ENCODE results near the gene SLC6A17. TPM values are rescaled to one million over a fixed set of nuclear protein-coding genes. Genes with fewer than 3 reads are reported as not detected.

Gene SLC6A17
- total RNA-seq, 2 donors from 2014 or later: 0.19 TPM; not detected in 1

DNA sequence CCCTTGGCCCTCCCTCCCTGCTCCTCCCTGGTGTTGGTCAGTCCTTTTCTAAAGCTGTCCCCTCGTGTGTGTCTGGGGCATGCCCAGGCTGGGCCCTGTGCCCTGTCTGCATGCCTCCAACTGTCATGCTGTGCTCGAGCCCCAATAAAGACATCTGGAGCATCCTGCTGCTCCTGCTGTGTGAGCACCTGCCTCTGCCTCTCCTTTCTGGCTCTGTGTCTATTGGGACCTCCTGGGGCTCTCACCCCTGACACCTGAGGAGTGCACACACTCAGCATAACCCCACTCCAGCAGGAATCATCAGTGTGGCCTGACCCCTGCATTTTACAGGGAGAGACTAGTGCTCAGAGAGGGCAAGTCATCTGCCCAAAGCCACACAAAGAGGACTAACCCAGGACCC is 83.6 kb downstream of the SLC6A17 start:
- no peak overlapping the region for H3K9ac ChIP-seq (ENCODE audit: low read depth in 2 of 2, low read length in 2 of 2)
- H3K36me3 ChIP-seq: no peaks in the 10 kb centered on the region
- H3K4me3 ChIP-seq: no peak overlapping the region
- no peak for DNase-seq
- no peaks in the 10 kb centered on the region for H3K4me1 ChIP-seq
- H3K9me3 ChIP-seq: no peaks in the 10 kb centered on the region
- TF ChIP-seq CTCF (IDR thresholded peaks at IDR 0.05): no peak
- H3K27ac ChIP-seq: no peak overlapping the region
- intact Hi-C loops (cut with DNase I): no loop called here
- no peaks in the 10 kb centered on the region for H3K27me3 ChIP-seq

DNA sequence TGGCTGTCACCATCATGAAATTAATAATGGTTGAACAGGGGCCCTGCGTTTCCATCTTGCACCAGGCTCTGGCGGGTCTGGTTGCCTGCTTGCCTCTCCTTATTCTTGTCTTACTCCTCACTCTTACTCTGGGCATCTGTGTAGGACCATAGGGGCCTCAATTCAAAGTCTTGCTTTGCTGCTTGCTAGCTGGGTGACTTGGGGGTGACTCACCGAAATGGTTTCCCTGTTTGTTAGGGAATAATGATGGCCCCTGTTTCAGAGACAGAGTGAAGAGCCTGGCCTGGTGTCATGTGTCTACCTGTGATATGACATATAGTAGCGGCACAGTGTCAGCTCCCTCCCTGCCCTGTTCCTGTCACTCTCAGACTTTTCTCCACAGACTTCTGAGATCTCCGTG is 84.4 kb downstream of the SLC6A17 start:
- Histone ChIP-seq H3K27me3 (no peaks in the 10 kb centered on the region), H3K27ac (no peak overlapping the region), H3K9me3 (no peaks in the 10 kb centered on the region), H3K4me1 (no peaks in the 10 kb centered on the region), H3K4me3 (no peak overlapping the region), H3K36me3 (no peaks in the 10 kb centered on the region), H3K9ac (ENCODE audit: low read depth in 2 of 2, low read length in 2 of 2) (no peak overlapping the region)
- TF ChIP-seq CTCF (IDR thresholded peaks at IDR 0.05): no peak
- DNase-seq: no peak
- intact Hi-C loops (cut with DNase I): no loop called here

- no peaks in the 10 kb centered on the region for H3K9me3 ChIP-seq
- intact Hi-C loops (cut with DNase I): no loop called here
Measured at GRCh38 chr1:110235181-110235833, 85.0 kb downstream of the SLC6A17 start.

GRCh38 chr1:110235834-110236682 is 85.8 kb downstream of the SLC6A17 start:
- H3K36me3 ChIP-seq: no peaks in the 10 kb centered on the region
- H3K27ac ChIP-seq: peak overlapping the region; percentile 15
- no peaks in the 10 kb centered on the region for H3K27me3 ChIP-seq
- no peak overlapping the region for H3K9ac ChIP-seq (ENCODE audit: low read depth in 2 of 2, low read length in 2 of 2)
- DNase-seq: no peak
- no peak for TF ChIP-seq CTCF (IDR thresholded peaks at IDR 0.05)
- H3K4me1 ChIP-seq: no peaks in the 10 kb centered on the region
- no peak overlapping the region for H3K4me3 ChIP-seq
- intact Hi-C loops (cut with DNase I): no loop called here
- no peaks in the 10 kb centered on the region for H3K9me3 ChIP-seq

More at GRCh38 chr1:110235181-110235833, 85.0 kb downstream of the SLC6A17 start:
- TF ChIP-seq CTCF (IDR thresholded peaks at IDR 0.05): no peak
- Histone ChIP-seq H3K27me3 (no peaks in the 10 kb centered on the region), H3K4me1 (no peaks in the 10 kb centered on the region), H3K27ac (peak overlapping the region; percentile 15), H3K4me3 (no peak overlapping the region), H3K36me3 (no peaks in the 10 kb centered on the region), H3K9ac (ENCODE audit: low read depth in 2 of 2, low read length in 2 of 2) (no peak overlapping the region)
- no peak for DNase-seq

GRCh38 chr1:110237386-110238152 is 87.3 kb downstream of the SLC6A17 start:
- Histone ChIP-seq H3K27ac (no peak overlapping the region), H3K4me3 (no peak overlapping the region), H3K27me3 (no peaks in the 10 kb centered on the region), H3K36me3 (no peaks in the 10 kb centered on the region), H3K9me3 (no peaks in the 10 kb centered on the region), H3K9ac (ENCODE audit: low read depth in 2 of 2, low read length in 2 of 2) (no peak overlapping the region), H3K4me1 (no peaks in the 10 kb centered on the region)
- no peak for TF ChIP-seq CTCF (IDR thresholded peaks at IDR 0.05)
- DNase-seq: no peak
- intact Hi-C loops (cut with DNase I): no loop called here

Data from colonic mucosa (tissue), 4 donors.